GM18858 (cell line): ENCODE data around the gene NFYC.

Experiments used
- ATAC-seq: cut with Tn5 transposase; IDR thresholded peaks from one replicate; pipeline ENCODE4 v1.9.1; 2021; ENCODE audit not compliant: unreplicated experiment

Gene NFYC

DNA sequence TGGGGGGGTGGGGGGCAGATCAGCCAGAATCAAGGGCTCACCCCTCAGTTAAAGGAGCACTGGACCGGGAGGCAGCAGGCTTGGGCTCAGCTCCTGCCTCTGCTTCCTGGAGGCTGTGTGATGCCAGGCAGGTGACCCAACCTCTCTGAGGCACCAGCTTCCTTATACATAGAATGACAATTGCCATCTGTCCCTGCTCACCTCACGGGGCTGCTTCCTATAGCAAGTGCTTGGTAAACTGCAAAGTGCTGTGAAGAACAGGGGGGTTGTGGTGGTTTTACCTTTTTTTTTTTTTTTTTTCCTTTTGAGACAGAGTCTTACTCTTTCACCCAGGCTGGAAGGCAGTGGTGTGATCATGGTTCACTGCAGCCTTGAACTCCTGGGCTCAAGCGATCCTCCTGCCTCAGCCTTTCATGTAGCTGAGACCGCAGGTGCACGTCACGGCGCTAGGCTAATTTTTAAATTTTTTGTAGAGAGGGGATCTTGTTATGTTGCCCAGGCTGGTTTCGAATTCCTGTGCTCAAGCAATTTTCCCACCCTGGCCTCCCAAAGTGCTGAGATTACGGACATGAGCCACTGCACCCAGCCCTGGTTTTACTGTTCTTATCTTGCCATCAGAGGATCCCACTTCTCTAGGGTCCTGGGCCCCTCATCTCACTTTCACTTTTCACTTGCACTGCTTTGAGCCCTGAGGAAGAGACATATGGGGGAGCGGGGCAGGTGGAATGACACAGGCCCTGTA lies 103.6 kb downstream of the NFYC start:
- ATAC-seq, result no peak

DNA sequence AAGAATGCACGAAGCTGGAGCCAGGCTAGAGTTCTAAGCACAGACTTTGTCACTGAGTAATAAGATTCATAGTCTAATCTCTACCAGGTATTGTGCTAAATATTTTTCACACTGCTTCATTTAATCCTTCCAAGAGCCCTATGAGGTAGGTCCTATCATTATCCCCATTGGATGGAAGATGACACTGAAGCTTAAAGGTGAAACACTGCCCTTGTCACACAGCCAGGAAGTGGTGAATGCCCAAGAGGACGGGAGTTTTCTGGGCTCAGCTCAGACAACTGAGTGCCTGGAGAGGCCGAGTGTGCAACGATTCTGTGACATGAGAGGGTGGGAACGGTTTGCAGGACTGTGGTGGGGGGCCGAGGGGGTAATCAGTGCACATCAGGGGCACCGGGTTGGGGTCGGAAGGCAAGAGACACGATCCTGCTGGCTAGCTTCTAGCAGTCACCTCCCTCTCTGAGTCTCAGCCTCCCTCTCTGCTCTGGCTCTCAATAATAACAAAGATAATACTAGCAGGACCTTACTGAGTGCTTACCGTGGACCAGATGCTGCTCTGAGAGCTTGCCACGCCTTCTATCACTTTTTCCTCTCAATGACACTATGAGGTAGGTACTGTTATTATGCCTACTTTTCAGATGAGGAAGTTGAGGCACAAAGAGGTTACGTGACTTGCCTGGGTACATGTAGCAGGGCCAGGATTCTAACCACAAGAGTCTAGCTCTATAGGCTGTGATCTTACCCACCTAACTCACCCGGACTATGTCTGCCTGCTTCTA lies 104.5 kb downstream of the NFYC start:
- no peak for ATAC-seq

GRCh38 chr1:40796939-40797667 lies 105.6 kb downstream of the NFYC start:
- ATAC-seq, result no peak

GRCh38 chr1:40797668-40798010 lies 106.1 kb downstream of the NFYC start:
- ATAC-seq, result no peak

GRCh38 chr1:40798366-40799281 lies 107.1 kb downstream of the NFYC start:
- no peak for ATAC-seq

- ATAC-seq, result no peak
Measured at GRCh38 chr1:40799351-40799867, 107.9 kb downstream of the NFYC start.

- ATAC-seq, result no peak
Measured at GRCh38 chr1:40801742-40802077, 110.2 kb downstream of the NFYC start.

- no peak for ATAC-seq
Measured at GRCh38 chr1:40802078-40802741, 110.7 kb downstream of the NFYC start.

GRCh38 chr1:40802742-40803113 lies 111.2 kb downstream of the NFYC start:
- ATAC-seq, result no peak

DNA sequence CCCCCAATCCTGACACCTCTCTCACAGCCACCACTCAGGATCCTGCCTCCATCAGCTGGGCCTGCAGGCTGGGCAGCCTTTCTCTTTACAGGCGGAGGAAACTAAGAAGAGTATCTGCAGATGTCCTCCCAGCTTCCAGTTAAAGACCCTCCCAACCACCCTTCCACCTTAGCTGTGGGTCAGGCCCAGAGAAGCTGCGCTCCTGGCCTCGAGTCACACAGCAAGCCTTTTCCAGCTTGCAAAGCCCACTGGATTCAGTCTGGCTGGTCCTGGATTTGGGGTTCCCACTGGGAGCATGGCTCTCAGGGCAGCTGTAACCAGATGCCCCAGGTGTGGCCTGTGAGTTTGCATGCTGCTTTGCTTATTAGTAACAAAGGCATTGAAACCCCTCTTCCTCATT lies 111.9 kb downstream of the NFYC start:
- no peak for ATAC-seq

- no peak for ATAC-seq
Measured at GRCh38 chr1:40803902-40804301, 112.4 kb downstream of the NFYC start.

- no peak for ATAC-seq
Measured at GRCh38 chr1:40806240-40806639, 114.7 kb downstream of the NFYC start.

GRCh38 chr1:40806731-40807695 lies 115.5 kb downstream of the NFYC start:
- ATAC-seq, result no peak

DNA sequence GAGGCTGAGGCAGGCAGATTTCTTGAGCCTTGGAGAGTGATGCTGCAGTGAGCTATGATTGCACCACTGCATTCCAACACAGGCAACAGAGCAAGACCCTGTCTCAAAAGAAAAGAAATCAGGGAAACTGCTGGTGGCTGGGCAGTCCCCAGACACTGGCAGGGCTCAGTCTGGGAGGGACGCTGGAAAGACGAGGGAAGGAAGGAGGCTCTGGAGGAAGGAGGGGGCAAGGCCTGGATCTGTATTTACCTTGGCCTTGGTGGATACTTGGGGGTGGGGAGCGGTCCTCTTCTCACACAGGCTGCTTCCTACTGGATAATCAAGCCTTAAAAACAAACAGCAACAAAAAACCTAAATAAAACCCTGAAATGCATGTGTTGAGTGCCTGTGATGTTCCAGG lies 116.5 kb downstream of the NFYC start:
- ATAC-seq, result no peak

- no peak for ATAC-seq
Measured at GRCh38 chr1:40808444-40808843, 116.9 kb downstream of the NFYC start.

DNA sequence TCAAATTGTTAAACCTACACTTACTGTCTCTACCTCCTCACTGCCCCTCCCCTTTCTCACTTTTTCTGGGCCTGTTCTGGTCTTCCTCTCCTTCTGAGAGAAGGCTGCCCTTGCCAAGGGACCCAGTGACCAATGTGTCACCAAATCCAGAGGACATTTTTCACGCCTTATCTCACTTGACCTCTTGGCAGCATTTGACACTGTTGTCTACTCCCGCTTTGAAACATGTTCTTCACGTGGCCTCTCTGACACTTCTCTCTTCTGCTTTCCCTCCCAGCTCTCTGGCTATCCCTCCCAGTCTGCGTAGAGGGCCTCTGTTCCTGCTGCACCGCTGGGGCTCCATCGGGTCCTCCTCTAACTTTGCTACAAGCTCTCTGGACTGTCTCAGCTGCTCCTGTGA lies 117.4 kb downstream of the NFYC start:
- ATAC-seq, result no peak

- no peak for ATAC-seq
Measured at GRCh38 chr1:40810927-40811326, 119.4 kb downstream of the NFYC start.

DNA sequence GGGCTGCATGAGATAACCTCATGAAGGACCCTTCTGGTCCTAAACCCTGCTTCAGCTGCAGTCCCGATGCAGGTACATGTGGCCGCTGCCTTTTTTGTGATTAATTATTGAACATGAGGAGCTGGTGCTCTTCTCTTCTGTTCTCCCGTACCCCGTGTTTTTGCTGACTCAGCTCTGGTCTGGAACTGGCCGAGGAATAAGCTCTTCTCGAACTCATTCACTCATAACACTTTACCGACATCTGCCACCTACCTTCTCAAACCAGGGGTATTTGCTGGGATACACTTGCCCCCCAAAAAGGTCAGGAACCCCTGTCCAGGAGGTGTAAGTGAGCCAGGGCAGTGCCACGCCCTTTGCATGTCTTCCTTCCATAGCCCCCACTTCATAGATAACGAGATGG lies 123.9 kb downstream of the NFYC start:
- no peak for ATAC-seq

- no peak for ATAC-seq
Measured at GRCh38 chr1:40817791-40818263, 126.3 kb downstream of the NFYC start.
